CD4-positive, alpha-beta memory T cell (primary cell): ENCODE results near the gene AKR1B1. TPM values are rescaled to one million over a fixed set of nuclear protein-coding genes. Genes with fewer than 3 reads are reported as not detected.

Experiments used
- CTCF ChIA-PET: fragments of 350-600 bp; sonication (Branson Sonifier 250); formaldehyde crosslinking; loops from one replicate; lab custom pipeline; 2021; ENCODE audit warnings: inconsistent platforms; ENCODE audit not compliant: partially characterized antibody; lab: Charles Lee
- POLR2A ChIA-PET: fragments of 350-600 bp; sonication (Branson Sonifier 250); formaldehyde crosslinking; loops from one replicate; lab custom pipeline; 2021; ENCODE audit not compliant: partially characterized antibody; lab: Charles Lee
- DNase-seq, 5 donors: peaks; one replicate each; pipeline versions ENCODE4 v3.0.0 to v3.0.0-alpha.2; 2020 to 2022; ENCODE audit warnings: mixed read lengths in 1 of 5
- H3K27ac ChIP-seq: one replicate; pipeline ENCODE4 v1.7.0; 2013; ENCODE audit warnings: low read depth, low read length
- H3K27me3 ChIP-seq: 2 replicates; pipeline ENCODE4 v1.7.0; 2013; ENCODE audit warnings: mild to moderate bottlenecking, low read length, moderate library complexity; ENCODE audit not compliant: insufficient read depth
- H3K36me3 ChIP-seq: 2 replicates; pipeline ENCODE4 v1.7.0; 2013; ENCODE audit warnings: mild to moderate bottlenecking, low read length, moderate library complexity; ENCODE audit not compliant: insufficient read depth
- H3K4me1 ChIP-seq: 2 replicates; pipeline ENCODE4 v1.7.0; 2013; ENCODE audit warnings: mild to moderate bottlenecking, low read length, moderate library complexity; ENCODE audit not compliant: insufficient read depth
- H3K4me3 ChIP-seq, 2 donors: one replicate each; pipeline ENCODE4 v1.7.0; 2013; ENCODE audit warnings: low read length in 2 of 2, mild to moderate bottlenecking in 1 of 2
- H3K9me3 ChIP-seq, 2 donors: one replicate each; pipeline ENCODE4 v1.7.0; 2013; ENCODE audit warnings: low read length in 2 of 2, control low read depth in 1 of 2; ENCODE audit not compliant: control insufficient read depth in 1 of 2
- H3K27ac Mint-ChIP-seq, 7 donors: one replicate each; pipeline ENCODE4 v1.8.0; 2020 to 2021; ENCODE audit warnings: mixed read lengths in 7 of 7, mild to moderate bottlenecking in 6 of 7, inconsistent platforms in 3 of 7, moderate library complexity in 3 of 7
- H3K27me3 Mint-ChIP-seq, 2 donors: one replicate each; pipeline ENCODE4 v1.8.0; 2020 to 2021; ENCODE audit warnings: mixed read lengths in 2 of 2
- H3K36me3 Mint-ChIP-seq, 2 donors: one replicate each; pipeline ENCODE4 v1.8.0; 2020 to 2021; ENCODE audit warnings: mixed read lengths in 2 of 2, inconsistent platforms in 1 of 2, mild to moderate bottlenecking in 1 of 2
- H3K4me1 Mint-ChIP-seq, 4 donors: one replicate each; pipeline ENCODE4 v1.8.0; 2020 to 2021; ENCODE audit warnings: mixed read lengths in 4 of 4, mild to moderate bottlenecking in 1 of 4
- H3K4me3 Mint-ChIP-seq, 8 donors: one replicate each; pipeline ENCODE4 v1.8.0; 2020 to 2021; ENCODE audit warnings: mixed read lengths in 8 of 8, mild to moderate bottlenecking in 7 of 8, moderate library complexity in 6 of 8, inconsistent platforms in 3 of 8
- H3K9me3 Mint-ChIP-seq, 8 donors: one replicate each; pipeline ENCODE4 v1.8.0; 2020 to 2021; ENCODE audit warnings: mixed read lengths in 8 of 8, mild to moderate bottlenecking in 5 of 8, inconsistent platforms in 3 of 8, moderate library complexity in 1 of 8
- intact Hi-C: fragments of 100-400 bp; cut with micrococcal nuclease; formaldehyde crosslinking; loops from one replicate; pipeline ENCODE4 v1.15.1; 2023
- polyA plus RNA-seq, 2 donors: library from polyadenylated mRNA; unstranded; fragments of 300-500 nt; fragmentation: Illumina TruSeq; gene quantifications; one replicate each; pipeline ENCODE4 v1.2.3, GENCODE V29; 2021
- total RNA-seq, 2 experiments: library from RNA; stranded (reverse); gene quantifications; one replicate each; pipeline ENCODE4 v1.2.3, GENCODE V29; 2021

AKR1B1 gene
- total and polyA plus RNA-seq, 4 experiments from 2014 or later = 81.2 to 199 (median 114) TPM

DNA sequence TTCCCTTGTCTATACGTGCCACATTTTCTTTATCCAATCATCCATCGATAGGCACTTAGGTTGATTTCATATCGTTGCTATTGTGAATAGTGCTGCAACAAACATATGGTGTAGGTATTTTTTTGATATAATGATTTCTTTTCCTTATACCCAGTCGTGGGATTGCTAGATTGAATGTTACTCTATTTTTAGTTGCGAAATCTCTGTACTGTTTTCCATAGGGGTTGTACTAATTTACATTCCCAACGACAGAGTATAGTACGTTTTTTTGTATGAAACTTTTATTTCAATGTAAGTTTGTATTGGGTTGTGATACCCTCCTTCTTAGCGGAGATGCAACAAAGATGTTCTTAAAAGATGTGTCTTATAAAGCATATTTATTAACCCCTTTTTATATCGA, 30.0 kb downstream of the AKR1B1 start:
- no peaks in the 10 kb centered on the region for H3K27me3 ChIP-seq
- H3K4me3 Mint-ChIP-seq = no peak overlapping the region
- POLR2A ChIA-PET = no interaction called here

DNA sequence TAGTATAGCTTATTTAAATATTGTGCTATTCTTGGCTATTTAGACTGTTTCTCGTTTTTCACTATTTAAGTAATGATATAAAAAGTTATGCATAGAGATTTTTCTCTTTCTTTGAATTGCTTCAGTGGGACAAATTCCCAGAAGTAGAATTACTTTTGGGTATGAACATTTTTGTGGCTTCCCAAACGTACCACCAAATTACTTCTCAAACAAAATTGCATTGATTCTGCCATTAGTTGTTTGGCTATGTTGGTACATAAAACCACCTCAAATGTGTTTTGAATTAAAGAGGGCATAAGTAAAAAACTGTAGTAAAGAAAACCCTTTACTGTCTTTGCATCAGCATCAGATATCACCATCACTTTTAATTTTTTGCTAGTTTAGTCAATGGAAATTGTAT, 31.0 kb downstream of the AKR1B1 start:
- Mint-ChIP-seq H3K4me3 (no peak overlapping the region), H3K9me3 (peaks cover 0 to 4% (median 0%) of the 10 kb centered on the region in 8 donors), H3K4me1 (peaks cover 7 to 11% (median 9%) of the 10 kb centered on the region in 4 donors), H3K27me3 (peaks cover 2 to 3% of the 10 kb centered on the region in 2 donors), H3K27ac (no peak overlapping the region), H3K36me3 (no peaks in the 10 kb centered on the region)
- DNase-seq = no peak
- ChIA-PET CTCF (interaction anchor here (1.7 kb wide), 1 partner anchor 120 kb away, joined by 8 read pairs; no protein-coding TSS in a partner anchor), POLR2A (no interaction called here)
- H3K9me3 ChIP-seq = no peaks in the 10 kb centered on the region
- no peak overlapping the region for H3K27ac ChIP-seq
- H3K4me1 ChIP-seq = peaks cover 11% of the 10 kb centered on the region
- no peak overlapping the region for H3K4me3 ChIP-seq
- intact Hi-C loops = no loop called here
- H3K27me3 ChIP-seq = no peaks in the 10 kb centered on the region
- no peaks in the 10 kb centered on the region for H3K36me3 ChIP-seq

More for the DNA sequence above, 30.0 kb downstream of the AKR1B1 start:
- intact Hi-C loops = no loop called here
- H3K36me3 Mint-ChIP-seq = no peaks in the 10 kb centered on the region
- peaks cover 2 to 3% of the 10 kb centered on the region in 2 donors for H3K27me3 Mint-ChIP-seq
- Histone ChIP-seq H3K4me3 (no peak overlapping the region), H3K4me1 (peaks cover 13% of the 10 kb centered on the region), H3K36me3 (no peaks in the 10 kb centered on the region), H3K9me3 (no peaks in the 10 kb centered on the region), H3K27ac (no peak overlapping the region)
- no peak for DNase-seq
- peaks cover 8 to 14% (median 10%) of the 10 kb centered on the region in 4 donors for H3K4me1 Mint-ChIP-seq
- H3K9me3 Mint-ChIP-seq = peaks cover 0 to 4% (median 0%) of the 10 kb centered on the region in 8 donors
- H3K27ac Mint-ChIP-seq = no peak overlapping the region
- CTCF ChIA-PET = interaction anchor here (1.1 to 5.3 kb wide), 5 partner anchors 11 to 833 kb away, joined by 3 to 209 read pairs (median 5); partner anchors contain the start of genes AKR1B15 and SLC35B4

DNA sequence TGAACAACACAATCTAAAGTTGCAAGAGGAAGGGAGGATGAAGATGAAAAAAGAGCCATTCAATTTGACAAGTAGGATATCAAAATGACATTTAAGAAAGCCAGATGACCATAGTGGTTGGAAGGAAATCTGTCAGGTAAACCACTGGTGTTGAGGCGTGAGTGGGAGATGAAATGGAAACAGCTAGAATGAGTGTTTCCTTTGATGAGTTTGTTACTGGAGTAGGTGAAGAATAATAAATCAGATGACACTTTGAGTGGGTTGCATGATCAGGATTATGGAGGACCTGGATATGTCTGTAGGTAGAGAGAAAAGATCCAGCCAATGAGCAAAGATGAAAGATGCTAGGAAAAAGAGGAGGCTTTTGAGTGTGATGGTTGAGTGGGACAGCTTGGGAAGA, 33.1 kb downstream of the AKR1B1 start:
- no peak overlapping the region for H3K4me3 Mint-ChIP-seq
- Histone ChIP-seq H3K9me3 (no peaks in the 10 kb centered on the region), H3K27me3 (no peaks in the 10 kb centered on the region), H3K4me1 (no peaks in the 10 kb centered on the region), H3K4me3 (no peak overlapping the region), H3K27ac (no peak overlapping the region), H3K36me3 (no peaks in the 10 kb centered on the region)
- intact Hi-C loops = no loop called here
- no peaks in the 10 kb centered on the region for H3K4me1 Mint-ChIP-seq
- peaks cover 0 to 4% (median 0%) of the 10 kb centered on the region in 8 donors for H3K9me3 Mint-ChIP-seq
- ChIA-PET POLR2A (no interaction called here), CTCF (interaction anchor here (1.0 kb wide), 1 partner anchor 86 kb away, joined by 3 read pairs; no protein-coding TSS in a partner anchor)
- no peaks in the 10 kb centered on the region for H3K36me3 Mint-ChIP-seq
- peaks cover 3 to 4% of the 10 kb centered on the region in 2 donors for H3K27me3 Mint-ChIP-seq
- DNase-seq = no peak
- H3K27ac Mint-ChIP-seq = peak overlapping the region in 1 of 7 donors; percentile 5

GRCh38 chr7:134422638-134423037, 36.3 kb downstream of the AKR1B1 start:
- Mint-ChIP-seq H3K4me1 (no peaks in the 10 kb centered on the region), H3K27ac (no peak overlapping the region), H3K36me3 (no peaks in the 10 kb centered on the region), H3K27me3 (peaks cover 3 to 8% of the 10 kb centered on the region in 2 donors), H3K9me3 (peaks cover 0 to 4% (median 0%) of the 10 kb centered on the region in 8 donors), H3K4me3 (no peak overlapping the region)
- Histone ChIP-seq H3K36me3 (no peaks in the 10 kb centered on the region), H3K9me3 (no peaks in the 10 kb centered on the region), H3K27me3 (no peaks in the 10 kb centered on the region), H3K27ac (no peak overlapping the region), H3K4me1 (no peaks in the 10 kb centered on the region), H3K4me3 (no peak overlapping the region)
- intact Hi-C loops = no loop called here
- no peak for DNase-seq
- ChIA-PET POLR2A (no interaction called here), CTCF (interaction anchor here (3.0 kb wide), 1 partner anchor 10 kb away, joined by 15 read pairs; no protein-coding TSS in a partner anchor)

- intact Hi-C loops = no loop called here
- no peak for DNase-seq
- H3K9me3 Mint-ChIP-seq = peaks cover 0 to 3% (median 0%) of the 10 kb centered on the region in 8 donors
- H3K27me3 Mint-ChIP-seq = peaks cover 3 to 8% of the 10 kb centered on the region in 2 donors
- Histone ChIP-seq H3K9me3 (no peaks in the 10 kb centered on the region), H3K36me3 (no peaks in the 10 kb centered on the region), H3K27ac (no peak overlapping the region), H3K27me3 (no peaks in the 10 kb centered on the region), H3K4me1 (no peaks in the 10 kb centered on the region), H3K4me3 (no peak overlapping the region)
- CTCF ChIA-PET = interaction anchor here (0.9 to 3.0 kb wide), 2 partner anchors 11 to 92 kb away, joined by 3 to 15 read pairs; no protein-coding TSS in a partner anchor
- no peaks in the 10 kb centered on the region for H3K4me1 Mint-ChIP-seq
- POLR2A ChIA-PET = no interaction called here
- no peak overlapping the region for H3K27ac Mint-ChIP-seq
- no peaks in the 10 kb centered on the region for H3K36me3 Mint-ChIP-seq
- no peak overlapping the region for H3K4me3 Mint-ChIP-seq
Observed at GRCh38 chr7:134422008-134422407, 36.9 kb downstream of the AKR1B1 start.

DNA sequence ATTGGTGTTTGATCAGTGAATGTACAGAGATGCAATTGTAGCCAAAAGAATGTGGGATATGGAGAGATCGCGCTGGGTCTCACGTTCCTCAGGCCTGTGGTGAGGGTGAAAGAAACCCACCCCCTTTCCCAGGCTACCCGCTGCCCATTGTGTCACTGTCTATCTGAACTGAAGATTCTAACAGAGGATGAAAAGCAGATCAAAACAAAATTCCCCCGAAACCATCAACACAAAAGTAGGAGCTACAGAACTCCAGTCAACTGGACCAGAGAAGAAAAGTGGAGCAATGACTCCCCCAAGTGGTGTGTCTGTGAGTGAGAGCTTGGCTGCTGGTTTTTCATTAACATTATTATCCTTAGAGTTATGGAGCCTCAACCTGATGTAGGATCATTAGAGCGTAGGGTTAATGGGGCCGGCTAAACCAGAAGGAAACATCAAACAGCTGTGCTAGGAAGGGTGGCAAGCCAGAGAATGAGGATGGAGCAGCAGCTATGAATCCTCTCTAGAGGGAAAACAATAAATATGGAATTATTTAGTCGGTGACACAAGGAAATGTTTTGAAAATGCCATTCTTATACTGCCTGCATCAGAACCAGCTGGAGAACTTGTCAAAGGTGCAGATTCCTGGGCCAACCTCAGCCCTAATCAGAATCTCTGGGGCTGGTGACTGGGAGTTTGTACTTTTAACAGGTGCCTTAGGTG, 38.3 kb downstream of the AKR1B1 start:
- Mint-ChIP-seq H3K9me3 (no peaks in the 10 kb centered on the region), H3K4me1 (no peaks in the 10 kb centered on the region), H3K27me3 (peaks cover 3 to 8% of the 10 kb centered on the region in 2 donors), H3K4me3 (no peak overlapping the region), H3K27ac (no peak overlapping the region), H3K36me3 (no peaks in the 10 kb centered on the region)
- no peak for DNase-seq
- Histone ChIP-seq H3K27ac (no peak overlapping the region), H3K27me3 (no peaks in the 10 kb centered on the region), H3K4me1 (no peaks in the 10 kb centered on the region), H3K36me3 (no peaks in the 10 kb centered on the region), H3K4me3 (no peak overlapping the region), H3K9me3 (no peaks in the 10 kb centered on the region)
- POLR2A ChIA-PET = no interaction called here
- CTCF ChIA-PET = interaction anchor here (3.0 kb wide), 1 partner anchor 12 kb away, joined by 15 read pairs; no protein-coding TSS in a partner anchor
- intact Hi-C loops = no loop called here

DNA sequence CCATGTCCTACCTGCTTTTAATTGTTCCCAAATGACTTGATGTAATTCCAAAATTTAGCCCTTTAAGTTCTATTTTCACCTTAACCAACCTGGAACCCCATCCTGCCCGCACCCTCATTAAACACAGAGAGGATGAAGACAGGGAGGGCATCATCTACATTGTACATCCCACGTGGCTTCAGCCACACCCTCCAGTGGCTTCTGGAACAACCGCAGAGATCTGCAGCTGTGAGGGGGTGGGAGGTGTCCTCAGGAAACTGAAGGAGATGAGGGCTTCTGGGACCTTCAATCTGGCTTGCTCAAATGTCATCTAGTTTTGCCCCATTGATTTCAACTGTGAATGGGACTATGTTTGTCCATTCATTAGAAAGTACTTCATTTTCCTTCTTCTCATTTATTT, 39.0 kb downstream of the AKR1B1 start:
- CTCF ChIA-PET = interaction anchor here (3.0 kb wide), 1 partner anchor 13 kb away, joined by 15 read pairs; no protein-coding TSS in a partner anchor
- Histone ChIP-seq H3K4me1 (no peaks in the 10 kb centered on the region), H3K9me3 (no peaks in the 10 kb centered on the region), H3K27ac (no peak overlapping the region), H3K27me3 (no peaks in the 10 kb centered on the region), H3K4me3 (no peak overlapping the region), H3K36me3 (no peaks in the 10 kb centered on the region)
- no peak for DNase-seq
- H3K27me3 Mint-ChIP-seq = peaks cover 5 to 8% of the 10 kb centered on the region in 2 donors
- intact Hi-C loops = no loop called here
- H3K27ac Mint-ChIP-seq = no peak overlapping the region
- no peak overlapping the region for H3K4me3 Mint-ChIP-seq
- POLR2A ChIA-PET = no interaction called here
- no peaks in the 10 kb centered on the region for H3K9me3 Mint-ChIP-seq
- H3K4me1 Mint-ChIP-seq = no peaks in the 10 kb centered on the region
- H3K36me3 Mint-ChIP-seq = no peaks in the 10 kb centered on the region
